NCI-H2196 treated with DMSO at 0.1 percent for 48 hours (cell line): ENCODE measurements around the gene FUNDC1.
A peak's percentile ranks its signal among the peaks of the same experiment; 100 is the strongest.
"Not testable (repeated sequence)": the region's sequence is repeated elsewhere in the genome, so short reads cannot be mapped to it uniquely, and the experiment has no call there.

ENCODE experiments used
- DNase-seq: peaks from one replicate; lab custom pipeline; 2025; ENCODE audit not compliant: unreplicated experiment; lab: John Stamatoyannopoulos, UW

Gene FUNDC1

GRCh38 chrX:44542567-44543325, at the start of gene FUNDC1:
Gene FUNDC1 (minus strand): TSS chrX:44542859. CDS start chrX:44542832, 27 bp downstream.
- peak; percentile 73 for DNase-seq

- no peak for DNase-seq
These were observed 43.2 kb upstream of the FUNDC1 start for GRCh38 chrX:44585866-44586265.

- DNase-seq = no peak
These were observed 37.8 kb upstream of the FUNDC1 start for GRCh38 chrX:44580466-44580865.

- DNase-seq = no peak
These were observed 29.8 kb upstream of the FUNDC1 start for GRCh38 chrX:44572340-44572938.

- DNase-seq = no peak
These were observed 27.9 kb upstream of the FUNDC1 start for GRCh38 chrX:44570522-44570921.

- DNase-seq = no peak
These were observed 26.5 kb upstream of the FUNDC1 start for GRCh38 chrX:44569122-44569521.

- DNase-seq = no peak
These were observed 25.5 kb upstream of the FUNDC1 start for GRCh38 chrX:44568196-44568595.

GRCh38 chrX:44561896-44562295, 19.2 kb upstream of the FUNDC1 start:
- not testable (repeated sequence) for DNase-seq

- DNase-seq = no peak
These were observed 7.9 kb upstream of the FUNDC1 start for GRCh38 chrX:44550563-44550962.

GRCh38 chrX:44545454-44545853, 2.8 kb upstream of the FUNDC1 start:
- not testable (repeated sequence) for DNase-seq

- no peak for DNase-seq
These were observed 1.4 kb upstream of the FUNDC1 start for GRCh38 chrX:44544036-44544435.

GRCh38 chrX:44536198-44536597, 6.5 kb downstream of the FUNDC1 start:
- DNase-seq = no peak

- no peak for DNase-seq
These were observed 13.3 kb downstream of the FUNDC1 start for GRCh38 chrX:44529310-44529709.

GRCh38 chrX:44514272-44514671, 28.4 kb downstream of the FUNDC1 start:
- no peak for DNase-seq

GRCh38 chrX:44507292-44507691, 35.4 kb downstream of the FUNDC1 start:
- DNase-seq = no peak

GRCh38 chrX:44506678-44507077, 36.0 kb downstream of the FUNDC1 start:
- DNase-seq = no peak

- no peak for DNase-seq
These were observed 39.1 kb downstream of the FUNDC1 start for GRCh38 chrX:44503560-44503959.

- no peak for DNase-seq
These were observed 47.6 kb downstream of the FUNDC1 start for GRCh38 chrX:44495091-44495490.

GRCh38 chrX:44494357-44494756, 48.3 kb downstream of the FUNDC1 start:
- no peak for DNase-seq

GRCh38 chrX:44489515-44489914, 53.1 kb downstream of the FUNDC1 start:
- DNase-seq = no peak

- no peak for DNase-seq
These were observed 58.0 kb downstream of the FUNDC1 start for GRCh38 chrX:44484607-44485146.

GRCh38 chrX:44483965-44484606, 58.6 kb downstream of the FUNDC1 start:
- DNase-seq = no peak
